Renal pelvis (tissue), 4 donors: ENCODE results near the gene PTPRE. TPM values are rescaled to one million over a fixed set of nuclear protein-coding genes. Genes with fewer than 3 reads are reported as not detected.

ENCODE experiments used
- DNase-seq: peaks from one replicate; pipeline ENCODE4 v3.0.0-alpha.2; 2013
- polyA plus RNA-seq, 3 donors: library from polyadenylated mRNA; unstranded; fragments of 120-200 nt; gene quantifications; one replicate each; pipeline ENCODE4 v1.2.1, GENCODE V29; 2013; ENCODE audit not compliant: insufficient read length in 3 of 3

PTPRE gene
- polyA plus RNA-seq, 3 donors: 5.7 to 6.9 (median 5.8) TPM

GRCh38 chr10:127881262-127881661 lies 25.6 kb upstream of the PTPRE start:
- no peak for DNase-seq

- no peak for DNase-seq
Observed at GRCh38 chr10:127882391-127882790, 24.5 kb upstream of the PTPRE start.

GRCh38 chr10:127882801-127883459 lies 24.0 kb upstream of the PTPRE start:
- no peak for DNase-seq

- DNase-seq: no peak
Observed at GRCh38 chr10:127883516-127883915, 23.4 kb upstream of the PTPRE start.

- no peak for DNase-seq
Observed at GRCh38 chr10:127884501-127884900, 22.4 kb upstream of the PTPRE start.

GRCh38 chr10:127886371-127887051 lies 20.4 kb upstream of the PTPRE start:
- DNase-seq: no peak

- no peak for DNase-seq
Observed at GRCh38 chr10:127887541-127888415, 19.1 kb upstream of the PTPRE start.

GRCh38 chr10:127888521-127889312 lies 18.2 kb upstream of the PTPRE start:
- no peak for DNase-seq

GRCh38 chr10:127889605-127890195 lies 17.2 kb upstream of the PTPRE start:
- DNase-seq: no peak

GRCh38 chr10:127890216-127890615 lies 16.7 kb upstream of the PTPRE start:
- DNase-seq: no peak

GRCh38 chr10:127890832-127891334 lies 16.0 kb upstream of the PTPRE start:
- DNase-seq: no peak

- DNase-seq: no peak
Observed at GRCh38 chr10:127892743-127893142, 14.2 kb upstream of the PTPRE start, which contains the start of gene CLRN3. Gene CLRN3, minus strand, starts transcription at chr10:127892941. Its CDS starts 157 bp downstream, at chr10:127892784.

- no peak for DNase-seq
Observed at GRCh38 chr10:127894146-127894545, 12.8 kb upstream of the PTPRE start.

- no peak for DNase-seq
Observed at GRCh38 chr10:127896590-127896989, 10.3 kb upstream of the PTPRE start.

GRCh38 chr10:127897177-127897576 lies 9.7 kb upstream of the PTPRE start:
- no peak for DNase-seq

- DNase-seq: no peak
Observed at GRCh38 chr10:127899766-127900387, 7.0 kb upstream of the PTPRE start.

- DNase-seq: no peak
Observed at GRCh38 chr10:127903789-127904188, 3.1 kb upstream of the PTPRE start.

GRCh38 chr10:127904311-127905000 lies 2.4 kb upstream of the PTPRE start:
- DNase-seq: no peak

GRCh38 chr10:127905001-127905847 lies 1.7 kb upstream of the PTPRE start:
- no peak for DNase-seq
